A549 (cell line): Measurements from ENCODE around the gene CNTN2. TPM values are rescaled to one million over a fixed set of nuclear protein-coding genes. Genes with fewer than 3 reads are reported as not detected.

Experiments used
- ATAC-seq, 2 experiments: fragments of 200-7000 bp in 1 of 2; fragments of >200 bp in 1 of 2; cut with Nextera tagmentation in 1 of 2; cut with Tn5 transposase in 1 of 2; 3 replicates each; pipeline versions ENCODE4 v1.8.0 to v1.9.1; 2018 to 2020; ENCODE audit warnings: mild to moderate bottlenecking in 1 of 2, moderate library complexity in 1 of 2
- CTCF ChIA-PET: fragments of 300-600 bp; sonication (Branson Sonifier 250); formaldehyde crosslinking; extraction: SDS; loops from one replicate; lab custom pipeline; 2021; ENCODE audit warnings: antibody characterized with exemption, inconsistent platforms; lab: Yijun Ruan, JAX
- POLR2A ChIA-PET: fragments of 350-600 bp; formaldehyde crosslinking; extraction: SDS; loops from one replicate; lab custom pipeline; 2021; ENCODE audit warnings: antibody characterized with exemption, inconsistent platforms; lab: Yijun Ruan, JAX
- DNase-seq, 2 experiments: peaks; one replicate each; pipeline versions ENCODE4 v3.0.0 to v3.0.0-alpha.2; 2011 to 2016; ENCODE audit warnings: low read depth in 1 of 2, low spot score in 1 of 2
- FAIRE-seq: peaks from 2 replicates; lab custom pipeline; 2011; peaks lifted over from hg19 to GRCh38; lab: Jason Lieb, UNC
- H3K27ac ChIP-seq, 2 experiments: fragments of >200 bp; sonication (Bioruptor Twin); formaldehyde crosslinking; 3 replicates each; pipeline ENCODE4 v1.5.1; 2016 to 2017
- H3K4me1 ChIP-seq: fragments of >200 bp; sonication (Bioruptor Twin); formaldehyde crosslinking; 3 replicates; pipeline ENCODE4 v1.6.1; 2016
- H3K4me2 ChIP-seq: fragments of >200 bp; sonication (Bioruptor Twin); formaldehyde crosslinking; 3 replicates; pipeline ENCODE4 v1.6.1; 2016
- H3K4me3 ChIP-seq: fragments of >200 bp; sonication (Bioruptor Twin); formaldehyde crosslinking; 3 replicates; pipeline ENCODE4 v1.5.1; 2016
- H3K9me3 ChIP-seq: fragments of >200 bp; sonication (Bioruptor Twin); formaldehyde crosslinking; 3 replicates; pipeline ENCODE4 v1.6.1; 2016
- ATOH8 ChIP-seq: fragments of 250-450 bp; sonication (Bioruptor Pico); IDR thresholded peaks from 2 replicates; pipeline ENCODE4 v1.5.0; 2020; ENCODE audit warnings: low read depth, mild to moderate bottlenecking, moderate library complexity
- BCL3 ChIP-seq: fragments of >200 bp; sonication (Bioruptor Twin); formaldehyde crosslinking; IDR thresholded peaks from 3 replicates; pipeline ENCODE4 v1.6.1; 2016
- BHLHE40 ChIP-seq: IDR thresholded peaks from 2 replicates; pipeline ENCODE4 v1.6.1; 2012; ENCODE audit warnings: low read depth, low read length, inconsistent platforms
- CEBPB ChIP-seq, 2 experiments: fragments of >200 bp in 1 of 2; sonication (Bioruptor Twin) in 1 of 2; formaldehyde crosslinking in 1 of 2; IDR thresholded peaks; 2 replicates each; pipeline ENCODE4 v1.6.1; 2012 to 2016
- E2F6 ChIP-seq: IDR thresholded peaks from 2 replicates; pipeline ENCODE4 v1.6.1; 2012; ENCODE audit warnings: low read depth, borderline replicate concordance
- EHF ChIP-seq: fragments of 250-450 bp; sonication (Bioruptor Pico); IDR thresholded peaks from 2 replicates; pipeline ENCODE4 v1.5.0; 2020; ENCODE audit warnings: mild to moderate bottlenecking
- EHMT2 ChIP-seq: fragments of 200-600 bp; sonication (generic); IDR thresholded peaks from 2 replicates; pipeline ENCODE4 v1.6.1; 2016; ENCODE audit warnings: antibody characterized with exemption, low read depth, mild to moderate bottlenecking, moderate library complexity
- ELK1 ChIP-seq: fragments of 150-350 bp; IDR thresholded peaks from 2 replicates; pipeline ENCODE4 v1.6.1; 2014; ENCODE audit warnings: low read depth, mild to moderate bottlenecking, low read length
- EP300 ChIP-seq, 2 experiments: fragments of >200 bp; sonication (Bioruptor Twin); formaldehyde crosslinking; IDR thresholded peaks; 2 replicates in 1 of 2; 3 replicates in 1 of 2; pipeline ENCODE4 v1.6.1; 2016 to 2017
- FOSB ChIP-seq: fragments of 250-450 bp; sonication (Bioruptor Pico); IDR thresholded peaks from 2 replicates; pipeline ENCODE4 v1.5.0; 2020; ENCODE audit warnings: mild to moderate bottlenecking, moderate library complexity
- FOSL2 ChIP-seq, 2 experiments: fragments of 450-650 bp in 1 of 2; fragments of >200 bp in 1 of 2; sonication (Bioruptor Twin) in 1 of 2; formaldehyde crosslinking; IDR thresholded peaks; 2 replicates each; pipeline versions ENCODE4 v1.5.0 to v1.6.1; 2016 to 2020; ENCODE audit warnings: mild to moderate bottlenecking in 1 of 2, moderate library complexity in 1 of 2
- FOXS1 ChIP-seq: fragments of 250-450 bp; sonication (Bioruptor Pico); IDR thresholded peaks from 2 replicates; pipeline ENCODE4 v1.5.0; 2020; ENCODE audit warnings: mild to moderate bottlenecking, moderate library complexity
- GATA3 ChIP-seq: IDR thresholded peaks from 2 replicates; pipeline ENCODE4 v1.6.1; 2012; ENCODE audit warnings: borderline replicate concordance
- HES2 ChIP-seq: fragments of >200 bp; sonication (Bioruptor Twin); formaldehyde crosslinking; IDR thresholded peaks from 2 replicates; pipeline ENCODE4 v1.6.1; 2016
- HOXB5 ChIP-seq: fragments of 250-450 bp; sonication (Bioruptor Pico); IDR thresholded peaks from 2 replicates; pipeline ENCODE4 v1.5.0; 2020; ENCODE audit warnings: mild to moderate bottlenecking, moderate library complexity
- JUN ChIP-seq, 2 experiments: fragments of >200 bp; sonication (Bioruptor Twin); formaldehyde crosslinking; IDR thresholded peaks; 2 replicates in 1 of 2; 3 replicates in 1 of 2; pipeline ENCODE4 v1.6.1; 2016 to 2017
- MAX ChIP-seq: IDR thresholded peaks from 2 replicates; pipeline ENCODE4 v1.6.1; 2012
- MYC ChIP-seq: IDR thresholded peaks from 2 replicates; pipeline ENCODE4 v1.6.1; 2012; ENCODE audit warnings: mild to moderate bottlenecking, inconsistent platforms, low read length, improper control_type of control experiment, borderline replicate concordance
- NFE2L2 ChIP-seq: fragments of 150-350 bp; conservative IDR thresholded peaks from 2 replicates; pipeline ENCODE4 v1.6.1; 2014; ENCODE audit warnings: low read length
- NPAS2 ChIP-seq: fragments of 250-450 bp; sonication (Bioruptor Pico); IDR thresholded peaks from 2 replicates; pipeline ENCODE4 v1.8.0; 2022; ENCODE audit warnings: mild to moderate bottlenecking, moderate library complexity, borderline replicate concordance
- NR3C1 ChIP-seq: fragments of >200 bp; sonication (Bioruptor Twin); formaldehyde crosslinking; IDR thresholded peaks from 3 replicates; pipeline ENCODE4 v1.6.1; 2017
- POLR2AphosphoS2 ChIP-seq: conservative IDR thresholded peaks from 2 replicates; pipeline ENCODE4 v1.6.1; 2012; ENCODE audit warnings: low read length, improper control_type of control experiment, inconsistent platforms
- RARB ChIP-seq: fragments of 250-450 bp; sonication (Bioruptor Pico); IDR thresholded peaks from 2 replicates; pipeline ENCODE4 v1.8.0; 2021; ENCODE audit warnings: mild to moderate bottlenecking, moderate library complexity
- RFX5 ChIP-seq: fragments of 450-650 bp; IDR thresholded peaks from 2 replicates; pipeline ENCODE4 v1.7.1; 2014; ENCODE audit warnings: antibody characterized with exemption, mild to moderate bottlenecking, moderate library complexity
- SREBF2 ChIP-seq: fragments of 450-650 bp; IDR thresholded peaks from 2 replicates; pipeline ENCODE4 v1.6.1; 2014; ENCODE audit warnings: mild to moderate bottlenecking, moderate library complexity
- USF2 ChIP-seq: fragments of 450-650 bp; IDR thresholded peaks from 2 replicates; pipeline ENCODE4 v1.6.1; 2014; ENCODE audit warnings: antibody characterized with exemption
- ZNF302 ChIP-seq: fragments of 250-450 bp; sonication (Bioruptor Pico); IDR thresholded peaks from 2 replicates; pipeline ENCODE4 v1.9.0; 2021; ENCODE audit warnings: inconsistent platforms, mild to moderate bottlenecking, moderate library complexity
- ZSCAN20 ChIP-seq: fragments of 250-450 bp; sonication (Bioruptor Pico); IDR thresholded peaks from 2 replicates; pipeline ENCODE4 v1.8.0; 2022; ENCODE audit warnings: mild to moderate bottlenecking, moderate library complexity
- WGBS: methylation state at CpG from one replicate; pipeline ENCODE4 v1.1.6; 2017; ENCODE audit errors: missing lambda C conversion rate; 5-methylcytosine and 5-hydroxymethylcytosine counted together
- polyA plus RNA-seq, 4 experiments: library from polyadenylated mRNA; depleted of rRNA in 3 of 4; stranded (reverse); fragments of >200 nt; fragmentation: RNase III in 1 of 4; extraction: RNeasy Plus Mini Kit Qiagen cat#74134 plus additional on column Dnase treatment in 1 of 4; gene quantifications; 2 replicates in 3 of 4; 3 replicates in 1 of 4; pipeline ENCODE4 v1.2.3, GENCODE V29; 2011 to 2017

CNTN2 gene
- polyA plus RNA-seq, 2 of the 4 experiments (the other 2 are of a cell fraction), result not detected

- DNase-seq (no peak), ATAC-seq (no peak), FAIRE-seq (no peak)
- H3K4me2 ChIP-seq, result no peak overlapping the region
- TF ChIP-seq MAX, result no peak
- TF ChIP-seq BHLHE40, result no peak
- no peak for TF ChIP-seq ELK1
- no peak for TF ChIP-seq RFX5
- no peak for TF ChIP-seq SREBF2
- no peak for TF ChIP-seq MYC
- no peak for TF ChIP-seq HOXB5 (CRISPR knock-in tag)
- no peak for TF ChIP-seq BCL3
- no peak for TF ChIP-seq EHF
- no peak for TF ChIP-seq ZSCAN20 (CRISPR knock-in tag)
- TF ChIP-seq FOSL2 (IDR thresholded peaks at IDR 0.05), result no peak
- no peak for TF ChIP-seq FOSL2 (CRISPR knock-in tag; IDR thresholded peaks at IDR 0.05)
- no peak for TF ChIP-seq EP300 (IDR thresholded peaks at IDR 0.05)
- no peak for TF ChIP-seq NFE2L2
- no peak for TF ChIP-seq POLR2AphosphoS2
- TF ChIP-seq JUN (IDR thresholded peaks at IDR 0.05), result no peak
- TF ChIP-seq FOXS1 (CRISPR knock-in tag), result no peak
- no peak for TF ChIP-seq RARB (CRISPR knock-in tag)
- TF ChIP-seq FOSB (CRISPR knock-in tag), result no peak
- no peak for TF ChIP-seq ZNF302 (CRISPR knock-in tag)
- no peaks in the 10 kb centered on the region for H3K9me3 ChIP-seq
- POLR2A ChIA-PET, result no interaction called here
- WGBS, result 74% methylated on average over 22 of the region's 22 CpGs
- H3K4me3 ChIP-seq, result no peak overlapping the region
- CTCF ChIA-PET, result interaction anchor here (0.7 to 7.0 kb wide), 4 partner anchors 8 to 65 kb away, joined by 3 to 55 read pairs (median 12); no protein-coding TSS in a partner anchor
- no peak overlapping the region for H3K27ac ChIP-seq
- no peaks in the 10 kb centered on the region for H3K4me1 ChIP-seq
Measured at GRCh38 chr1:204996981-204997380, 46.0 kb upstream of the CNTN2 start.

GRCh38 chr1:204997591-204998355, 45.2 kb upstream of the CNTN2 start:
- no peak for TF ChIP-seq CEBPB (IDR thresholded peaks at IDR 0.05)
- TF ChIP-seq BHLHE40, result no peak
- no peak for TF ChIP-seq E2F6
- no peak for TF ChIP-seq NPAS2 (CRISPR knock-in tag)
- no peak for TF ChIP-seq USF2
- no peak for TF ChIP-seq NR3C1
- TF ChIP-seq ATOH8, result no peak
- TF ChIP-seq RFX5, result no peak
- no peak for TF ChIP-seq JUN (IDR thresholded peaks at IDR 0.05)
- TF ChIP-seq EHMT2, result no peak
- TF ChIP-seq HES2, result no peak
- TF ChIP-seq SREBF2, result no peak
- no peak for TF ChIP-seq GATA3
- 67% methylated on average over 16 of the region's 16 CpGs for WGBS
- no peak overlapping the region for H3K27ac ChIP-seq
- no peaks in the 10 kb centered on the region for H3K4me1 ChIP-seq
- no peaks in the 10 kb centered on the region for H3K9me3 ChIP-seq
- H3K4me3 ChIP-seq, result no peak overlapping the region
- ChIA-PET POLR2A (no interaction called here), CTCF (interaction anchor here (0.7 to 7.0 kb wide), 6 partner anchors 9 to 258 kb away, joined by 3 to 55 read pairs (median 6); no protein-coding TSS in a partner anchor)
- H3K4me2 ChIP-seq, result no peak overlapping the region
- no peak for ATAC-seq
- FAIRE-seq, result no peak
- no peak for DNase-seq
